Measurements from ENCODE around the gene LAMP1.
"Not testable (repeated sequence)": the region's sequence is repeated elsewhere in the genome, so short reads cannot be mapped to it uniquely, and the experiment has no call there.

LAMP1 gene

DNA sequence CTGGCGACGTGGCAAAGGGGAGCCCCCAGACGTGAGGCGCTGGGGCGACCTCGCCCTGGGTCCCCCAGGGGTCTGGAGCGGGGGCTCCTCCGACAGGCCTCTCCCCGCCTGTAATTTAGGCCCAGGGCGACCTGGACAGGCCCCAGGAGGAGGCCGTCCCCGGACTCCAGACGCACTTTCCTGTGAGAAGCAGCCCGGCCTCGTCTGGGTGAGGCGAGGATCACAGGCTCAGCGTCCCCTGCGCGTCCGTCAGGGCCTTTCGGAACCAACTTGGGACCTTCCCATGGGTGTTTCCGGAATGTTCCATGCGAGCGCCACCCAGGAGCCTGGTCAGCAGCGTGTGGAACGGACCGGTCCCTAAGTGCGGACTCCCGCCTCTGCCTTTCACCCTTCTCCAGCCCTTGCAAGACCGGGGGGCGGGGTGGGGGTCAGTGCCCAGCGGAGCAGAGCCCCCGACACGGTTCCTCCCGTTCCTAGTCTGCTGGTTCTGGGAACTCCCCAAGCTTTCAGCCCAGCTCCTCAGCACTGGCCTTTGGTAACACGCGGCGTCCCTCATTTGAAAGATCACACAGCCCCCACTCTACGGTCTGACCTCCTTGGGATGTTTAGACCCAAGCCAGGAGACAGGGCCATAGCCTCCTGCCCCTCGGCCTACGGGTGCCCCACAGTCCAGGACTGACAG, 68.0 kb downstream of the LAMP1 start:
- DNase-seq (ENCODE audit: low spot score) = no peak
- no peak for TF ChIP-seq CTCF (IDR thresholded peaks at IDR 0.05; ENCODE audit: borderline replicate concordance, control extremely low read depth, extremely low read depth, insufficient read depth, missing control alignments)
- in situ Hi-C loops (cut with MboI; ENCODE audit: low sequenced_read_pairs, unreplicated experiment) = no loop called here

DNA sequence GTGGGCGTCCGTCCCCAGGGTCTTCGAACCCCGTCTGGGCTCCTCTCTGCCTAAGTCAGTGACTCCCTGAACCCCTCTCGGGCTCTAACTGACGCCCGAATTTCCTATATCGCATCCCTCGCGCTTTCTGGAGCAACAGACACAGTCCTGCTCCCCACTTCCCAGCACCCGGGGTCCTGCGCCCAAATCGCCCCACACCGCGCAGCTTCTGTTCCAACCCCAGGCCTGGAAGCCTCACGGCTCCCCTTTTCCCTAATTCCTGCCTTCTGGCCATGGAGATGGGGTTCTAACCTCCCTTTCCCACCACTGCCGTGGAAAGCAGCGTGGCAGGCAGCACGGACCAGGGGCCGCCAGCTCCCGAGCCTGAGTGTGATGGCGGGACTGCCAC, 68.5 kb downstream of the LAMP1 start:
- in situ Hi-C loops (cut with MboI; ENCODE audit: low sequenced_read_pairs, unreplicated experiment) = no loop called here
- no peak for TF ChIP-seq CTCF (IDR thresholded peaks at IDR 0.05; ENCODE audit: borderline replicate concordance, control extremely low read depth, extremely low read depth, insufficient read depth, missing control alignments)
- DNase-seq (ENCODE audit: low spot score) = no peak

DNA sequence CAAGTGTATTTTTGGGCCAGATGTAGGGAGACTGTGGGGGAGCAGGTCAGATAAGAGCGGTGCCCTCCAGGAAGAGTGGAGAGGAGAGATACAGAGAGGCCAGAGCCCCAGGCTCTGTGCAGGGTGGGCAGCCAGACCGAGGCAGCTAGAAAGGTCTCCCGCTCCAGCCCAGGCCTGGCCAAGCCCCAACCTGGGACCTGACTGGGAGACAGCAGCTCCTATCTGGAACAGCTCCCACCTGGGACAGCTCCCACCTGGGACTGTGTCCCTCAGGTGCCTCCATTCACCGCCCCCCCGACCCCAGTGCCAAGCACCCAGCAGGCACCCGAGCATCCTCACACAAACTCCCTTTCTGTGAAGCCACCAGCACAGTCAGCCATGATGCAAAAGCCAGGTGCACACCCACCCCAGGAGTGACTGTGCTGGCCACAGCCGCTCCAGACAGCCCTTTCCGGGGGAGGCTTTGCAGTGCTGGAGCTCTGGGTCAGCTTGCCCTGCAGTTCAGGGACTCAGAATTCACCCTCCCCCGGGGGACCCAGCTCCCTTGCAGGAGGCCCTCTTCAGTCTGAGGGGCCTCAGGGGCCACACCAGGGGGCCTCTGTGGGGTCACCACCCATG, 69.0 kb downstream of the LAMP1 start:
- DNase-seq (ENCODE audit: low spot score) = no peak
- TF ChIP-seq CTCF (IDR thresholded peaks at IDR 0.05; ENCODE audit: borderline replicate concordance, control extremely low read depth, extremely low read depth, insufficient read depth, missing control alignments) = no peak
- in situ Hi-C loops (cut with MboI; ENCODE audit: low sequenced_read_pairs, unreplicated experiment) = no loop called here

DNA sequence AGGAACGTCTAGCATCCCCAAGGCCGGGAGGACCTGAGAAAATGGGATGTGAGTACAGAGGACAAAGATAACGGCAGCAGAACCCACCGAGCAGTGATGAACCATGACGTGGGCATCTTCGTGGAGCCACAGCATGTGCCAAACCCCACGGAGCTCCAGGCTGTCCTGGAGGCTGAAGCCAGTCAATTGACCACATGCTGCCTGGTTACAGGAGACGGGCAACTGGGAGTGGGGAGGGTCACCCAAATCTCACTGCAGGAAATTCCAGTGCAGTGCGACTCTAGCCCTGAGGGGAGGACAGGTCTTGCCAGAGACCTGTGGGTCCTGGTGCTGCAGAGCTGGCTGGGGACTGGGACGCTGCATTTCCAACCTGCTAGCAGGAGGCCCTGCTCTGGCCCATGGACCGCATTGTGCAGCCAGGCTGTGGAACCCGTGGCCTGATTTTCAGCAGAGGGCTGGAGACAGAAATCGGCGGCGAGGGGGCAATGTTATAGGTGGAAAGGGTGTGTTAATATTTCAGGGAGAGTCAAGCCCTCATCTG, 70.1 kb downstream of the LAMP1 start:
- TF ChIP-seq CTCF (IDR thresholded peaks at IDR 0.05; ENCODE audit: borderline replicate concordance, control extremely low read depth, extremely low read depth, insufficient read depth, missing control alignments) = no peak
- no peak for DNase-seq (ENCODE audit: low spot score)
- in situ Hi-C loops (cut with MboI; ENCODE audit: low sequenced_read_pairs, unreplicated experiment) = no loop called here

DNA sequence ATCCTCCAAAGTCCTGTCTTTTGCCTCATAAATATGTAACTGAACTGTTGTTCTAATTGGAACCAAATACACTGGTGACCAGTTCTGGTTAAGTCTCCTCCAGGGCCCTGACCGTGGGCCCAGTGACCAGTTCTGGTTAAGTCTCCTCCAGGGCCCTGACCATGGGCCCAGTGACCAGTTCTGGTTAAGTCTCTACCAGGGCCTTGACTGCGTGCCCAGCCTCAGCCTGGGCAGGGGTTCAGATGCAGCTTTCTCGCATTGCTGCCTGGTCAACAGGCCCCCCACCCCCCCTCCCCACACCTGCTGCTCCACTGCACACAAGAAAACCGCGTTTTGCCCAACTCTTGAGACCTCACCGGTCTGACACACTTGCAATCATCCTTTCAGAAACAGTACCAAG, 70.7 kb downstream of the LAMP1 start:
- in situ Hi-C loops (cut with MboI; ENCODE audit: low sequenced_read_pairs, unreplicated experiment) = no loop called here

GRCh38 chr13:113368353-113368752, 71.3 kb downstream of the LAMP1 start:
- in situ Hi-C loops (cut with MboI; ENCODE audit: low sequenced_read_pairs, unreplicated experiment); DNase-seq (ENCODE audit: low spot score): not testable (repeated sequence)

More for the DNA sequence above, 70.7 kb downstream of the LAMP1 start:
- DNase-seq (ENCODE audit: low spot score) = no peak
- TF ChIP-seq CTCF (IDR thresholded peaks at IDR 0.05; ENCODE audit: borderline replicate concordance, control extremely low read depth, extremely low read depth, insufficient read depth, missing control alignments) = no peak

DNA sequence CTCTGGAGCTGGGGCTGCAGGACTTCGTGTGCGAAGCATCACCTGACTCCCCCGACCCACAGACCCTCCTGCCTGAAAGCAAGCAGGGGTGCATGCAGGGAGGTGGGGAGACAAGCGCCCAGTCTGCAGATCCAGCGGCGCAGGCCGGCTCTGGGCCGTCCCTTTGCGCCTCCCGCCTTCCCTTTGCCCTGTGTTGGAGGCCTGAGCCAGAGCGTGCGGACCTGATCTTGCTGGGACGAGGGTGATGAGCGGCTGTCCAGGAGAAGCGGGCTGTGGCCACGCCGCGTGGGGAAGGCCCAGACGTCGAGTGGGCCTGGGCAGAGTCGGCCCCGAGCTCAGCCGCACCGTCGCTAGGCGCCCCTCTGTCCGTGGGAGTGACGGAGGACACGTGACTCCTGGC, 72.2 kb downstream of the LAMP1 start:
- TF ChIP-seq CTCF (IDR thresholded peaks at IDR 0.05; ENCODE audit: borderline replicate concordance, control extremely low read depth, extremely low read depth, insufficient read depth, missing control alignments) = no peak
- no peak for DNase-seq (ENCODE audit: low spot score)
- in situ Hi-C loops (cut with MboI; ENCODE audit: low sequenced_read_pairs, unreplicated experiment) = no loop called here

All from GM13976 (cell line).